ENCODE measurements around the gene WDR88. TPM values are rescaled to one million over a fixed set of nuclear protein-coding genes. Genes with fewer than 3 reads are reported as not detected.
"Not testable (repeated sequence)": the region's sequence is repeated elsewhere in the genome, so short reads cannot be mapped to it uniquely, and the experiment has no call there.

WDR88 gene
- total RNA-seq, 1 donor from 2014 or later: not detected

GRCh38 chr19:33208904-33209849 is 77.3 kb downstream of the WDR88 start:
- H3K27me3 Mint-ChIP-seq (ENCODE audit: unreplicated experiment): peaks cover 3% of the 10 kb centered on the region
- H3K4me3 Mint-ChIP-seq (ENCODE audit: unreplicated experiment): no peak overlapping the region
- H3K4me1 Mint-ChIP-seq (ENCODE audit: unreplicated experiment): peaks cover 7% of the 10 kb centered on the region
- no peak for DNase-seq (ENCODE audit: low spot score)
- H3K9me3 Mint-ChIP-seq (ENCODE audit: unreplicated experiment): no peaks in the 10 kb centered on the region
- no peaks in the 10 kb centered on the region for H3K36me3 Mint-ChIP-seq (ENCODE audit: low read depth, unreplicated experiment)
- H3K27ac Mint-ChIP-seq (ENCODE audit: unreplicated experiment): no peak overlapping the region
- TF ChIP-seq CTCF (IDR thresholded peaks at IDR 0.05; ENCODE audit: unreplicated experiment): no peak

- not testable (repeated sequence) for H3K4me1 Mint-ChIP-seq (ENCODE audit: unreplicated experiment); H3K9me3 Mint-ChIP-seq (ENCODE audit: unreplicated experiment); DNase-seq (ENCODE audit: low spot score); H3K27me3 Mint-ChIP-seq (ENCODE audit: unreplicated experiment); H3K27ac Mint-ChIP-seq (ENCODE audit: unreplicated experiment); H3K36me3 Mint-ChIP-seq (ENCODE audit: low read depth, unreplicated experiment); H3K4me3 Mint-ChIP-seq (ENCODE audit: unreplicated experiment)
These were observed 77.9 kb downstream of the WDR88 start for GRCh38 chr19:33209850-33210230.

GRCh38 chr19:33210266-33210940 is 78.5 kb downstream of the WDR88 start:
- no peak overlapping the region for H3K27ac Mint-ChIP-seq (ENCODE audit: unreplicated experiment)

GRCh38 chr19:33211794-33212435 is 80.0 kb downstream of the WDR88 start:
- TF ChIP-seq CTCF (IDR thresholded peaks at IDR 0.05; ENCODE audit: unreplicated experiment): no peak
- no peak for DNase-seq (ENCODE audit: low spot score)
- Mint-ChIP-seq H3K27me3 (ENCODE audit: unreplicated experiment) (peaks cover 8% of the 10 kb centered on the region), H3K36me3 (ENCODE audit: low read depth, unreplicated experiment) (no peaks in the 10 kb centered on the region), H3K4me1 (ENCODE audit: unreplicated experiment) (peaks cover 7% of the 10 kb centered on the region), H3K27ac (ENCODE audit: unreplicated experiment) (no peak overlapping the region), H3K9me3 (ENCODE audit: unreplicated experiment) (no peaks in the 10 kb centered on the region), H3K4me3 (ENCODE audit: unreplicated experiment) (no peak overlapping the region)

More at GRCh38 chr19:33210266-33210940, 78.5 kb downstream of the WDR88 start:
- H3K4me1 Mint-ChIP-seq (ENCODE audit: unreplicated experiment): peaks cover 7% of the 10 kb centered on the region
- H3K9me3 Mint-ChIP-seq (ENCODE audit: unreplicated experiment): no peaks in the 10 kb centered on the region
- TF ChIP-seq CTCF (IDR thresholded peaks at IDR 0.05; ENCODE audit: unreplicated experiment): no peak
- H3K27me3 Mint-ChIP-seq (ENCODE audit: unreplicated experiment): peaks cover 7% of the 10 kb centered on the region
- no peak for DNase-seq (ENCODE audit: low spot score)
- H3K36me3 Mint-ChIP-seq (ENCODE audit: low read depth, unreplicated experiment): no peaks in the 10 kb centered on the region
- no peak overlapping the region for H3K4me3 Mint-ChIP-seq (ENCODE audit: unreplicated experiment)

GRCh38 chr19:33212436-33213172 is 80.7 kb downstream of the WDR88 start:
- no peak overlapping the region for H3K4me3 Mint-ChIP-seq (ENCODE audit: unreplicated experiment)
- peaks cover 8% of the 10 kb centered on the region for H3K27me3 Mint-ChIP-seq (ENCODE audit: unreplicated experiment)
- no peak for DNase-seq (ENCODE audit: low spot score)
- no peak for TF ChIP-seq CTCF (IDR thresholded peaks at IDR 0.05; ENCODE audit: unreplicated experiment)
- H3K9me3 Mint-ChIP-seq (ENCODE audit: unreplicated experiment): no peaks in the 10 kb centered on the region
- no peaks in the 10 kb centered on the region for H3K36me3 Mint-ChIP-seq (ENCODE audit: low read depth, unreplicated experiment)
- H3K27ac Mint-ChIP-seq (ENCODE audit: unreplicated experiment): no peak overlapping the region
- peaks cover 7% of the 10 kb centered on the region for H3K4me1 Mint-ChIP-seq (ENCODE audit: unreplicated experiment)

All from endothelial cell (in vitro differentiated cells).